Measurements from ENCODE around the gene ACHE.

GRCh38 chr7:100852048-100852872 lies 43.4 kb downstream of the ACHE start, which contains the start of gene SLC12A9:
- TF ChIP-seq EZH2 (IDR thresholded peaks at IDR 0.05; ENCODE audit: low read length, missing control alignments): no peak
- peak; percentile 83 to 91 for TF ChIP-seq CTCF (conservative IDR thresholded peaks at IDR 0.05 in 1 of 2, IDR thresholded peaks at IDR 0.05 in 1 of 2; ENCODE audit: low read depth in 1 of 2, low read length in 2 of 2)
